GM12891 (cell line): ENCODE results near the gene WAC.

Experiments
- POLR2A ChIP-seq: IDR thresholded peaks from 2 replicates; pipeline ENCODE4 v1.6.1; 2011; ENCODE audit warnings: low read depth, low read length, control low read depth
- POU2F2 ChIP-seq: IDR thresholded peaks from 2 replicates; pipeline ENCODE4 v1.6.1; 2011; ENCODE audit warnings: low read depth, mild to moderate bottlenecking, control low read depth, low read length, moderate library complexity
- TAF1 ChIP-seq: IDR thresholded peaks from 2 replicates; pipeline ENCODE4 v1.6.1; 2011; ENCODE audit warnings: low read depth, low read length, control low read depth

- TF ChIP-seq POLR2A (no peak), TAF1 (no peak), POU2F2 (no peak)
Measured at GRCh38 chr10:28494420-28494819, 38.5 kb upstream of the WAC start.
